Spleen (tissue), 11 donors: Measurements from ENCODE around the gene RPF1. TPM values are rescaled to one million over a fixed set of nuclear protein-coding genes. Genes with fewer than 3 reads are reported as not detected.
A peak's percentile ranks its signal among the peaks of the same experiment; 100 is the strongest.
"Not testable (repeated sequence)": the region's sequence is repeated elsewhere in the genome, so short reads cannot be mapped to it uniquely, and the experiment has no call there.

ENCODE experiments used
- DNase-seq: peaks from one replicate; pipeline ENCODE4 v3.0.0-alpha.2; 2020
- H3K27ac ChIP-seq, 8 donors: fragments of 200-600 bp; sonication (generic) in 7 of 8; 1 replicate in 4 of 8; 2 replicates in 4 of 8; pipeline versions ENCODE4 v1.5.0 to v1.8.0; 2016 to 2021; ENCODE audit warnings: inconsistent platforms in 4 of 8, mild to moderate bottlenecking in 4 of 8, moderate library complexity in 1 of 8
- H3K27me3 ChIP-seq, 7 donors: fragments of 200-600 bp; sonication (generic) in 6 of 7; replicated peaks in 1 of 7; 1 replicate in 4 of 7; 2 replicates in 3 of 7; pipeline versions ENCODE4 v1.5.0 to v1.8.0; 2016 to 2021; ENCODE audit warnings: inconsistent platforms in 3 of 7, mild to moderate bottlenecking in 1 of 7
- H3K36me3 ChIP-seq, 6 donors: fragments of 200-600 bp; sonication (generic) in 5 of 6; 1 replicate in 4 of 6; 2 replicates in 2 of 6; pipeline versions ENCODE4 v1.5.0 to v1.8.0; 2016 to 2021; ENCODE audit warnings: inconsistent platforms in 2 of 6
- H3K4me1 ChIP-seq, 6 donors: fragments of 200-600 bp; sonication (generic) in 5 of 6; 1 replicate in 3 of 6; 2 replicates in 3 of 6; pipeline versions ENCODE4 v1.5.0 to v1.8.0; 2016 to 2021; ENCODE audit warnings: inconsistent platforms in 3 of 6
- H3K4me3 ChIP-seq, 8 donors: fragments of 200-600 bp; sonication (generic) in 7 of 8; 1 replicate in 4 of 8; 2 replicates in 4 of 8; pipeline versions ENCODE4 v1.5.0 to v1.8.0; 2016 to 2021; ENCODE audit warnings: inconsistent platforms in 4 of 8, mild to moderate bottlenecking in 4 of 8, moderate library complexity in 2 of 8
- H3K9me3 ChIP-seq, 8 donors: fragments of 200-600 bp; sonication (generic) in 7 of 8; 1 replicate in 4 of 8; 2 replicates in 4 of 8; pipeline versions ENCODE4 v1.5.0 to v1.8.0; 2016 to 2021; ENCODE audit warnings: inconsistent platforms in 4 of 8
- CTCF ChIP-seq, 11 experiments: fragments of 200-600 bp in 7 of 11; fragments of 450-650 bp in 4 of 11; sonication (generic) in 4 of 11; IDR thresholded peaks in 8 of 11; conservative IDR thresholded peaks in 3 of 11; 1 replicate in 7 of 11; 2 replicates in 4 of 11; pipeline versions ENCODE4 v1.4.0 to v1.8.0; 2016 to 2021; ENCODE audit warnings: antibody characterized with exemption in 11 of 11, inconsistent platforms in 4 of 11, mild to moderate bottlenecking in 1 of 11
- POLR2A ChIP-seq, 3 donors: fragments of 450-650 bp; IDR thresholded peaks; one replicate each; pipeline ENCODE4 v1.5.1; 2017; ENCODE audit warnings: antibody characterized with exemption in 3 of 3, mild to moderate bottlenecking in 1 of 3
- POLR2AphosphoS5 ChIP-seq, 3 donors: sonication (generic); formaldehyde crosslinking; IDR thresholded peaks; one replicate each; pipeline ENCODE4 v1.5.1; 2017; ENCODE audit warnings: antibody characterized with exemption in 3 of 3
- WGBS, 5 donors: extraction: QIAGEN DNeasy Blood & Tissue Kit in 3 of 5; methylation state at CpG; one replicate each; pipeline versions ENCODE4 v1.1.5 to v1.1.7; 2013 to 2018; 5-methylcytosine and 5-hydroxymethylcytosine counted together
- intact Hi-C: fragments of 100-400 bp; cut with DNase I; formaldehyde crosslinking; loops from one replicate; pipeline ENCODE4 v1.15.0; 2023; ENCODE audit warnings: low total_unique reads
- polyA plus RNA-seq, 3 donors: library from polyadenylated mRNA; stranded (reverse); fragments of 200-250 nt; gene quantifications; one replicate each; pipeline ENCODE4 v1.2.1, GENCODE V29; 2013
- total RNA-seq, 7 donors: library from RNA; depleted of rRNA in 3 of 7; stranded (reverse); fragments of >200 nt in 3 of 7; fragmentation: NEBNext Ultra II Directional in 4 of 7; extraction: Animal tissue kit (Norgen Biotek cat#: 25700) in 4 of 7; gene quantifications; one replicate each; pipeline versions ENCODE4 v1.1.0 to v1.2.1, GENCODE V29; 2016 to 2021
- donor health status: healthy with polysubstance abuse.
- donor health status: DM: no; HTN: no; CAD: no; lungs with moderate emphysema.
- donor health status: DM: no; HTN: no; CAD: no.
- donor health status: Bipolar disorder and iron deficiency.
- donor health status: healthy.
- donor health status: DM: no; HTN: no; CAD: no.
- donor health status: DM: yes; HTN: yes; CAD: no.

The RPF1 gene
- total and polyA plus RNA-seq, 10 donors, result 22.4 to 54.8 (median 29.3) TPM

DNA sequence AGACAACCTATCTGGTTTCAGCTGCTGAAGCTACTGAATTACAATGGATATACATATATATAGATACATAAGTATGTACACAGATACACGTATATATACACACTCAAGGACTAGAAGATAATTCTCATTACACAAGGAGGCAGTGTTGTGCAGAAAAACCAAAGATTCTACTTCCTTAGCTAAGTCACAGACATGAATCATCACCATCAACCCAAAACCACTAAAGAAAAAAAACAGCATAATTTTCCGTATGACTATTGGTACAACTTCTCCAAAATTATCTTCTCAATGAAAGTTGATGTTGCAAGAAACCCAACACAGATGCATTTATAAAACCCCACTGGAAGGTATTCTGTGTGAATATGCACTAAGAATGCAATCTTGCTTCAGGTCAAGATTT lies 36.8 kb upstream of the RPF1 start:
- TF ChIP-seq POLR2A (IDR thresholded peaks at IDR 0.05) (no peak), POLR2AphosphoS5 (IDR thresholded peaks at IDR 0.05) (no peak), CTCF (IDR thresholded peaks at IDR 0.05 in 8 of 11, conservative IDR thresholded peaks at IDR 0.05 in 3 of 11) (peak in 10 of 11 experiments; percentile 35 to 69 (median 52))
- Histone ChIP-seq H3K36me3 (no peaks in the 10 kb centered on the region), H3K4me3 (no peak overlapping the region), H3K27me3 (peaks cover 0 to 5% (median 0%) of the 10 kb centered on the region in 7 donors), H3K4me1 (peaks cover 0 to 23% (median 15%) of the 10 kb centered on the region in 6 donors), H3K9me3 (no peaks in the 10 kb centered on the region), H3K27ac (no peak overlapping the region)
- WGBS, 5 donors, result 0 to 4% (median 1%) methylated on average over 2 of the region's 2 CpGs
- no peak for DNase-seq
- intact Hi-C loops, result no loop called here

DNA sequence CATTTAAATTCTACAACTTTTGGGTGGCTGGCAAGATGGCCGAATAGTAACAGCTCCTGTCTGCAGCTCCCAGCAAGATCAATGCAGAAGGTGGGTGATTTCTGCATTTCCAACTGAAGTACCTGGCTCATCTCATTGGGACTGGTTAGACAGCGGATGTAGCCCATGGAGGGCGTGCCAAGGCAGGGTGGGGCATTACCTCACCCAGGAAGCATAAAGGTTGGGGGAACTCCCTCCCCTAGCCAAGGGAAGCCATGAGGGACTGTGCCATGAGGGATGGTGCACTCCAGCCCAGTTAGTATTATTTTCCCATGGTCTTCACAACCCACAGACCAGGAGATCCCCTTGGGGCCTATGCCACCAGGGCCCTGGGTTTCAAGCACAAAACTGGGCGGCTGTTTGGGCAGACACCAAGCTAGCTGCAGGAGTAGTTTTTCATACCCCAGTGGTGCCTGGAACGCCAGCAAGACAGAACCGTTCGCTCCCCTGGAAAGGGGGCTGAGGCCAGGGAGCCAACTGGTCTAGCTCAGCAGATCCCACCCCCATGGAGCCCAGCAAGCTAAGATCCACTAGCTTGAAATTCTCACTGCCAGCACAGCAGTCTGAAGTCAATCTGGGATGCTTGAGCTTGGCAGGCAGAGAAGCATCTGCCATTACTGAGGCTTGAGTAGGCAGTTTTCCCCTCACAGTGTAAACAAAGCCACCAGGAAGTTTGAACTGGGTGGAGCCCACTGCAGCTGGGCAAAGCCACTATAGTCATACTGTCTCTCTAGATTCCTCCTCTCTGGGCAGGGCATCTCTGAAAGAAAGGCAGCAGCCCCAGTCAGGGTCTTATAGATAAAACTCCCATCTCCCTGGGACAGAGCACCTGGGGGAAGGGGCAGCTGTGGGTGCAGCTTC lies 36.1 kb upstream of the RPF1 start:
- H3K9me3 ChIP-seq, H3K27me3 ChIP-seq, H3K27ac ChIP-seq, DNase-seq, H3K4me3 ChIP-seq, H3K36me3 ChIP-seq, intact Hi-C loops: not testable (repeated sequence)
- 76 to 92% (median 86%) methylated on average over 5 to 7 of the region's 7 CpGs for WGBS, 5 donors
- H3K4me1 ChIP-seq, result peaks cover 0 to 16% (median 12%) of the 10 kb centered on the region in 6 donors

GRCh38 chr1:84448704-84449103 lies 30.4 kb upstream of the RPF1 start:
- H3K4me1 ChIP-seq, result not testable (repeated sequence)

DNA sequence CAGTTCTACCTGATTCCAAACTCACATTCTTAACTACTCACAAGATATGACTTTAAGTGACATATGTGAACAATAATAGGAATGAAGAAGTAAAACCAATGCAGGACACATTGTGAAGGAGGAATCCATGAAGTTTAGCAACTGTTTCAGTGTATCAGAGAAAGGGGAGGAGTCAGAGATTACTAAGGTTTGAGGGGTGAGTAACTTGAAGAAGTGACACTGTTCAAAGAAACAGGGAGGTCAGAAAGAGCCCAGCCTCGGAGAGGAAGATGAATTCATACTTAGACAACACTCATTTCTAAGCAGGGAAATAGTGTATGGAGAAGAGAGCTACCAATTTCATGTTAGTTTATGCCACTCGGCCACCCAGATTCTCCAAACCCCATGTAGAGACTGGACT lies 28.2 kb upstream of the RPF1 start:
- no peaks in the 10 kb centered on the region for H3K4me1 ChIP-seq
- no peak overlapping the region for H3K27ac ChIP-seq
- no peaks in the 10 kb centered on the region for H3K36me3 ChIP-seq
- 66 to 84% (median 73%) methylated on average over 2 of the region's 2 CpGs for WGBS, 5 donors
- intact Hi-C loops, result no loop called here
- no peaks in the 10 kb centered on the region for H3K9me3 ChIP-seq
- no peak for DNase-seq
- H3K27me3 ChIP-seq, result peaks cover 0 to 10% (median 0%) of the 10 kb centered on the region in 7 donors
- TF ChIP-seq POLR2AphosphoS5 (IDR thresholded peaks at IDR 0.05), result no peak
- no peak for TF ChIP-seq CTCF (IDR thresholded peaks at IDR 0.05 in 8 of 11, conservative IDR thresholded peaks at IDR 0.05 in 3 of 11)
- TF ChIP-seq POLR2A (IDR thresholded peaks at IDR 0.05), result no peak
- H3K4me3 ChIP-seq, result no peak overlapping the region

More at GRCh38 chr1:84448704-84449103, 30.4 kb upstream of the RPF1 start:
- intact Hi-C loops, H3K27ac ChIP-seq, H3K9me3 ChIP-seq, H3K4me3 ChIP-seq, H3K36me3 ChIP-seq, DNase-seq: not testable (repeated sequence)
- peaks cover 0 to 10% (median 0%) of the 10 kb centered on the region in 7 donors for H3K27me3 ChIP-seq
- 93 to 96% (median 95%) methylated on average over 3 of the region's 3 CpGs for WGBS, 5 donors

- H3K36me3 ChIP-seq, result no peaks in the 10 kb centered on the region
- no peak overlapping the region for H3K27ac ChIP-seq
- peaks cover 0 to 10% (median 0%) of the 10 kb centered on the region in 7 donors for H3K27me3 ChIP-seq
- intact Hi-C loops, result no loop called here
- no peaks in the 10 kb centered on the region for H3K9me3 ChIP-seq
- no peak for DNase-seq
- no peak for TF ChIP-seq CTCF (IDR thresholded peaks at IDR 0.05 in 8 of 11, conservative IDR thresholded peaks at IDR 0.05 in 3 of 11)
- no peak for TF ChIP-seq POLR2AphosphoS5 (IDR thresholded peaks at IDR 0.05)
- no peak for TF ChIP-seq POLR2A (IDR thresholded peaks at IDR 0.05)
- H3K4me1 ChIP-seq, result no peaks in the 10 kb centered on the region
- WGBS, 5 donors, result 57 to 64% (median 62%) methylated on average over 3 of the region's 3 CpGs
- no peak overlapping the region for H3K4me3 ChIP-seq
Measured at GRCh38 chr1:84452436-84452835, 26.6 kb upstream of the RPF1 start.
